Neuronal stem cell (in vitro differentiated cells): ENCODE data around the gene C8B.
A peak's percentile ranks its signal among the peaks of the same experiment; 100 is the strongest.

Experiments
- DNase-seq: peaks from one replicate; pipeline ENCODE4 v3.0.0-alpha.2; 2013; ENCODE audit warnings: low spot score
- H2AFZ ChIP-seq: one replicate; pipeline ENCODE4 v1.6.1; 2013; ENCODE audit warnings: mild to moderate bottlenecking, low read length, inconsistent platforms
- H2AK5ac ChIP-seq: 2 replicates; pipeline ENCODE4 v1.6.1; 2013; ENCODE audit warnings: low read depth, mild to moderate bottlenecking, inconsistent platforms, low read length, moderate library complexity, mixed read lengths
- H2BK120ac ChIP-seq: 2 replicates; pipeline ENCODE4 v1.6.1; 2013; ENCODE audit warnings: low read depth, mild to moderate bottlenecking, inconsistent platforms, low read length, moderate library complexity, mixed read lengths
- H2BK12ac ChIP-seq: one replicate; pipeline ENCODE4 v1.6.1; 2013; ENCODE audit warnings: low read length, inconsistent platforms
- H2BK15ac ChIP-seq: 2 replicates; pipeline ENCODE4 v1.6.1; 2013; ENCODE audit warnings: mild to moderate bottlenecking, low read length, inconsistent platforms, mixed read lengths
- H2BK5ac ChIP-seq: one replicate; pipeline ENCODE4 v1.6.1; 2013; ENCODE audit warnings: inconsistent platforms, mild to moderate bottlenecking, low read length, moderate library complexity
- H3K14ac ChIP-seq: one replicate; pipeline ENCODE4 v1.6.1; 2013; ENCODE audit warnings: low read length, inconsistent platforms
- H3K18ac ChIP-seq: 2 replicates; pipeline ENCODE4 v1.6.1; 2013; ENCODE audit warnings: low read length, inconsistent platforms
- H3K23ac ChIP-seq: 2 replicates; pipeline ENCODE4 v1.6.1; 2013; ENCODE audit warnings: low read depth, mild to moderate bottlenecking, mixed read lengths, low read length, inconsistent platforms; ENCODE audit not compliant: poor library complexity
- H3K27ac ChIP-seq: replicated peaks from 3 replicates; pipeline ENCODE4 v1.5.1; 2013; ENCODE audit warnings: low read length, inconsistent platforms
- H3K27me3 ChIP-seq, 3 experiments: 2 replicates each; pipeline ENCODE4 v1.6.1; 2013; ENCODE audit warnings: low read length in 3 of 3, mild to moderate bottlenecking in 2 of 3, inconsistent platforms in 1 of 3, low read depth in 1 of 3, mixed read lengths in 1 of 3, moderate library complexity in 1 of 3; ENCODE audit not compliant: control insufficient read depth in 3 of 3, insufficient read depth in 3 of 3
- H3K36me3 ChIP-seq, 2 donors: replicated peaks in 1 of 2; 2 replicates each; pipeline ENCODE4 v1.6.1; 2013; ENCODE audit warnings: low read length in 2 of 2; ENCODE audit not compliant: control insufficient read depth in 2 of 2, insufficient read depth in 2 of 2
- H3K4ac ChIP-seq: 2 replicates; pipeline ENCODE4 v1.6.1; 2013; ENCODE audit warnings: inconsistent platforms, mild to moderate bottlenecking, low read length, moderate library complexity
- H3K4me1 ChIP-seq, 2 donors: 1 replicate in 1 of 2; 2 replicates in 1 of 2; pipeline ENCODE4 v1.6.1; 2013; ENCODE audit warnings: low read length in 2 of 2, low read depth in 1 of 2; ENCODE audit not compliant: control insufficient read depth in 2 of 2, insufficient read depth in 1 of 2
- H3K4me2 ChIP-seq: one replicate; pipeline ENCODE4 v1.6.1; 2013; ENCODE audit warnings: mild to moderate bottlenecking, low read length, inconsistent platforms; ENCODE audit not compliant: insufficient read depth, poor library complexity, severe bottlenecking
- H3K4me3 ChIP-seq, 2 donors: 2 replicates each; pipeline ENCODE4 v1.5.1; 2013; ENCODE audit warnings: low read length in 2 of 2, mild to moderate bottlenecking in 2 of 2, inconsistent platforms in 1 of 2, moderate library complexity in 1 of 2
- H3K79me1 ChIP-seq: one replicate; pipeline ENCODE4 v1.6.1; 2013; ENCODE audit warnings: low read depth, mild to moderate bottlenecking, inconsistent platforms, low read length, moderate library complexity
- H3K9ac ChIP-seq: one replicate; pipeline ENCODE4 v1.6.1; 2013; ENCODE audit warnings: mild to moderate bottlenecking, low read depth, low read length, inconsistent platforms; ENCODE audit not compliant: poor library complexity
- H3K9me3 ChIP-seq, 2 donors: replicated peaks in 1 of 2; 2 replicates each; pipeline versions ENCODE3 to v1.6.1; 2013; ENCODE audit warnings: low read length in 2 of 2, mild to moderate bottlenecking in 2 of 2, inconsistent platforms in 1 of 2, low read depth in 1 of 2, mixed read lengths in 1 of 2, moderate library complexity in 1 of 2; ENCODE audit not compliant: control insufficient read depth in 2 of 2, insufficient read depth in 1 of 2
- H4K8ac ChIP-seq: one replicate; pipeline ENCODE4 v1.6.1; 2013; ENCODE audit warnings: low read depth, mild to moderate bottlenecking, inconsistent platforms, low read length, moderate library complexity
- H4K91ac ChIP-seq: one replicate; pipeline ENCODE4 v1.6.1; 2013; ENCODE audit warnings: low read length, low read depth, mild to moderate bottlenecking, inconsistent platforms; ENCODE audit not compliant: poor library complexity
- WGBS, 2 donors: extraction: QIAGEN DNeasy Blood & Tissue Kit; methylation state at CpG; one replicate each; pipeline ENCODE4 v1.1.7; 2013; ENCODE audit warnings: missing lambda C conversion rate in 2 of 2, mixed read lengths in 1 of 2; ENCODE audit not compliant: insufficient read length in 2 of 2, insufficient replicate concordance in 1 of 2; ENCODE audit errors: extremely low coverage in 2 of 2; 5-methylcytosine and 5-hydroxymethylcytosine counted together

C8B gene

DNA sequence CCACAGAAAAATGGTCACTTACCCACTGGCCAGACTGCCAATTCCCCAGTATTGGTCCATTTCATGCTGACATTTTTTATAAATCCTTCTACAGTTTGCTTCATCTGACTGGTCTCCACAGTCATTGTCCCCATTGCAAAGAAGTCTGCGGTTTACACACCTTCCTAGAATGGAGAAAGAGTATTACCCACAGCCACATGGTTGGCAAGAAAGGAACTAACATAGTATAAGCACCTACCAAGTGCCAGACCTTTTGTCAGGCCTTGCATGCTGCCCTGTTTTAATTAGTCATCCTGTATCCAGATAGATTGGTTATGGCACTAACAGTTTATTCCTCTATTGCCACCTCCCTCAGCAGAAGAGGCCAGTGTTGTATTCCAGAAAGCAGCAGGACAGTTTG is 11.2 kb downstream of the C8B start:
- Histone ChIP-seq H2BK120ac (no peak overlapping the region), H4K91ac (no peak overlapping the region), H3K4me1 (peaks cover 0 to 2% of the 10 kb centered on the region in 2 donors), H3K14ac (no peak overlapping the region), H3K27ac (no peak overlapping the region), H3K79me1 (no peaks in the 10 kb centered on the region), H2BK5ac (no peak overlapping the region), H2AK5ac (no peak overlapping the region), H3K4me2 (no peak overlapping the region), H3K9ac (no peak overlapping the region), H4K8ac (no peak overlapping the region), H3K27me3 (peaks cover 0 to 35% (median 2%) of the 10 kb centered on the region in 3 experiments), H2BK12ac (no peak overlapping the region), H2AFZ (no peak overlapping the region), H3K4me3 (no peak overlapping the region), H3K36me3 (no peaks in the 10 kb centered on the region), H3K4ac (no peak overlapping the region), H3K23ac (no peak overlapping the region), H3K18ac (no peak overlapping the region), H2BK15ac (no peak overlapping the region), H3K9me3 (no peaks in the 10 kb centered on the region)
- WGBS, 2 donors: no CpG with 5 or more reads among the region's 1 CpG
- DNase-seq: no peak

DNA sequence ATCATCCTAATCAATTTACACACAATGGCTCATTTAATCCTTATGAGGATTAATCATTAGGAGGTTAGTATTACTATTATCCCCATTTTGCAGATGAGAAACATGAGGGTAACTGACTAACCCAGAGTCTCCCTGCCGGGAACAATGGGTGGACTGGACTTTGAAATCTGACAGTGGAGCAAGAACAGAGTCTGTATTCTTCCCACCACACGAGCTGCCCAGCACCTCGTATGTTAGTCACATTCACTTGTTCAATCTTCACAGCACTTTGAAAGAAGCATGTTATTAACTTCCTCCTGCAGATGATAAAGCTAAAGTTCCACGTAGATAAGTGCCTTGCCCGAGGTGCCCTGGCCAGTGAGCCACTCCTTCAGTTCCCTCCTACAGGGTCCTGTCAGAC is 12.4 kb downstream of the C8B start:
- H3K4me2 ChIP-seq: no peak overlapping the region
- H3K4ac ChIP-seq: no peak overlapping the region
- H2BK15ac ChIP-seq: no peak overlapping the region
- H2BK5ac ChIP-seq: no peak overlapping the region
- H3K27ac ChIP-seq: no peak overlapping the region
- H3K14ac ChIP-seq: no peak overlapping the region
- peaks cover 0 to 26% (median 2%) of the 10 kb centered on the region in 3 experiments for H3K27me3 ChIP-seq
- no peak for DNase-seq
- H2BK12ac ChIP-seq: no peak overlapping the region
- H3K23ac ChIP-seq: no peak overlapping the region
- H3K36me3 ChIP-seq: no peaks in the 10 kb centered on the region
- H3K4me1 ChIP-seq: peaks cover 0 to 2% of the 10 kb centered on the region in 2 donors
- no CpG with 5 or more reads among the region's 5 CpGs for WGBS, 2 donors
- H3K9me3 ChIP-seq: no peaks in the 10 kb centered on the region
- H3K4me3 ChIP-seq: no peak overlapping the region
- H4K8ac ChIP-seq: no peak overlapping the region
- no peaks in the 10 kb centered on the region for H3K79me1 ChIP-seq
- H2AK5ac ChIP-seq: no peak overlapping the region
- H2BK120ac ChIP-seq: no peak overlapping the region
- no peak overlapping the region for H2AFZ ChIP-seq
- H4K91ac ChIP-seq: no peak overlapping the region
- H3K9ac ChIP-seq: no peak overlapping the region
- no peak overlapping the region for H3K18ac ChIP-seq

DNA sequence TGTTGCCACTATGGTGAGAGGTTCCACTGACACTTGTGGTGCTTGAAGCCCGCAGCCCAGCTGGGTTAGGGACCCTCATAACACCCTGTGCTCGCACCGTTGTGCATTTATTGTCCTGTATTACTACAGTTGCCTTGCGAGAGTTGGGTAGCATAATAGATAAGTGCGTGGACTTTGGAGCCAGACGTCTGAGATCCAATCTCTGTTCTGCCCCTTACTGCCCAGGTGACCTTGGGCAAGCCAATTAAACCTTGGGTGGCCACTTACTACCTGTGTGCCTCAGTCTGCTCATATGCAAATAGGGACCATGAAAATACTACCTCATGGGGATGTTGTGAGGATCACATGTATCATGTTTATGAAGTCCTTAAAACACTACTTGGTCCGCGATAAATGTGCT is 13.3 kb downstream of the C8B start:
- H3K27me3 ChIP-seq: peaks cover 0 to 22% (median 0%) of the 10 kb centered on the region in 3 experiments
- H2BK15ac ChIP-seq: no peak overlapping the region
- no peak for DNase-seq
- no peak overlapping the region for H2BK12ac ChIP-seq
- no peak overlapping the region for H3K9ac ChIP-seq
- H2BK120ac ChIP-seq: no peak overlapping the region
- H3K23ac ChIP-seq: no peak overlapping the region
- peak overlapping the region; percentile 41 for H3K14ac ChIP-seq
- H4K91ac ChIP-seq: no peak overlapping the region
- no peak overlapping the region for H3K4me2 ChIP-seq
- H3K36me3 ChIP-seq: no peaks in the 10 kb centered on the region
- no peak overlapping the region for H3K27ac ChIP-seq
- H3K79me1 ChIP-seq: no peaks in the 10 kb centered on the region
- no peak overlapping the region for H2AFZ ChIP-seq
- H3K4ac ChIP-seq: no peak overlapping the region
- H3K4me1 ChIP-seq: no peaks in the 10 kb centered on the region
- no peak overlapping the region for H3K4me3 ChIP-seq
- H2BK5ac ChIP-seq: no peak overlapping the region
- no peak overlapping the region for H4K8ac ChIP-seq
- H3K18ac ChIP-seq: no peak overlapping the region
- no peak overlapping the region for H2AK5ac ChIP-seq
- WGBS, 2 donors: no CpG with 5 or more reads among the region's 8 CpGs
- no peaks in the 10 kb centered on the region for H3K9me3 ChIP-seq

DNA sequence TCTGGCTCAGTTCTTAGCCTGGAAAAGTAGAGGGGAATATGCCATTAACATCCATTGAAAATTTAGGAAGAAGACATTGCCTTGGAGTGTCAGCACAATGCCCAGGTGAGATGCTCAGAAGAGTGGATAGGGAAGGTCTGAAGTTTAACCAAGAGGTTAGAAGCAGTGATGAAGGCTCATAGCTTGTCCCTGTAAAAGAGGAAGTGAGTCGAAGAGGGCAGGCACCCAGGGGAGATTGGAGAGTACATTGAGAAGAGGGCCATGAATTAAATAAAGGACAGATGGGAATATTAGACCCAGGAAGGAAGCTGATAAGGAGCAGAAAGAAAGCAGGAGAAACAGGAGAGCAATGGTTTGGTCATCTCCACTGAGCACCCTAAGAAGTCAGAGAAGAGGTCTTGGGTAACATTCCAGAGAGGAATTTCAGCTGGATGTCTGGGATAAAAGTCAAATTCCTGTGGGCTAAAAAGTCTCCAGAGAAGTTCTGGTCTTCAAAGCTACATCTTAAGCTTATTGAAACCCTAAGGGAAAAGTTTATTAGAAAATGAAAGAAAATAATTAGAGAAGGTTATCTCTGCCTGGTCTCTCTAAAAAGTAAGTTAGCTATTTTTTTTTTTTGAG is 17.3 kb downstream of the C8B start:
- WGBS, 2 donors: no CpG with 5 or more reads among the region's 1 CpG
- Histone ChIP-seq H3K4me3 (no peak overlapping the region), H3K23ac (no peak overlapping the region), H3K79me1 (no peaks in the 10 kb centered on the region), H2BK5ac (no peak overlapping the region), H3K14ac (no peak overlapping the region), H2AK5ac (no peak overlapping the region), H4K91ac (no peak overlapping the region), H2BK15ac (no peak overlapping the region), H3K18ac (no peak overlapping the region), H2BK12ac (no peak overlapping the region), H2BK120ac (no peak overlapping the region), H3K27me3 (peaks cover 0 to 6% (median 0%) of the 10 kb centered on the region in 3 experiments), H2AFZ (no peak overlapping the region), H3K4me2 (no peak overlapping the region), H4K8ac (no peak overlapping the region), H3K9ac (no peak overlapping the region), H3K9me3 (no peaks in the 10 kb centered on the region), H3K27ac (no peak overlapping the region), H3K4me1 (no peaks in the 10 kb centered on the region), H3K4ac (no peak overlapping the region), H3K36me3 (no peaks in the 10 kb centered on the region)
- no peak for DNase-seq
